HepG2 (cell line): ENCODE data around the gene PSG5. TPM values are rescaled to one million over a fixed set of nuclear protein-coding genes. Genes with fewer than 3 reads are reported as not detected.
"Not testable (repeated sequence)": the region's sequence is repeated elsewhere in the genome, so short reads cannot be mapped to it uniquely, and the experiment has no call there.

Experiments
- ATAC-seq: fragments of 200-7000 bp; cut with Tn5 transposase; 3 replicates; pipeline ENCODE4 v1.9.1; 2020; ENCODE audit warnings: mild to moderate bottlenecking, moderate library complexity
- BruUV-seq: library from RNA; stranded (reverse); fragments of 400-500 nt; replicated peaks from 2 replicates; lab custom pipeline; 2021; lab: Mats Ljungman, UMichigan
- CTCF ChIA-PET: fragments of 300-600 bp; formaldehyde crosslinking; extraction: SDS; loops from one replicate; lab custom pipeline; 2021; ENCODE audit warnings: low total read pairs, inconsistent platforms, low intra/inter-chr PET ratio; lab: Yijun Ruan, JAX
- POLR2A ChIA-PET: fragments of 350-600 bp; sonication (Branson Sonifier 250); formaldehyde crosslinking; loops from one replicate; lab custom pipeline; 2020; ENCODE audit warnings: antibody characterized with exemption, inconsistent platforms; lab: Yijun Ruan, JAX
- DNase-seq: peaks from one replicate; pipeline ENCODE4 v3.0.0-alpha.2; 2015; ENCODE audit warnings: low spot score
- FAIRE-seq: peaks from 3 replicates; lab custom pipeline; 2011; peaks lifted over from hg19 to GRCh38; lab: Jason Lieb, UNC
- H2AFZ ChIP-seq: one replicate; pipeline ENCODE4 v1.6.1; 2011; ENCODE audit warnings: low read length, inconsistent platforms
- H3K27ac ChIP-seq: fragments of 300-600 bp; 3 replicates; pipeline ENCODE4 v1.8.0; 2011; ENCODE audit warnings: mixed run types, mild to moderate bottlenecking, mixed read lengths, low read length, inconsistent platforms; ENCODE audit not compliant: insufficient read depth; ENCODE audit errors: extremely low read length
- H3K27me3 ChIP-seq, 2 experiments: fragments of 200-600 bp in 1 of 2; 2 replicates in 1 of 2; 3 replicates in 1 of 2; pipeline versions ENCODE4 v1.6.0 to v1.8.0; 2011; ENCODE audit warnings: low read length in 2 of 2, mild to moderate bottlenecking in 2 of 2, moderate library complexity in 2 of 2, inconsistent platforms in 1 of 2; ENCODE audit not compliant: insufficient read depth in 2 of 2, control insufficient read depth in 1 of 2
- H3K36me3 ChIP-seq, 2 experiments: fragments of 200-600 bp in 1 of 2; replicated peaks in 1 of 2; 2 replicates in 1 of 2; 3 replicates in 1 of 2; pipeline versions ENCODE4 v1.5.1 to v1.8.0; 2011; ENCODE audit warnings: low read length in 2 of 2, inconsistent platforms in 1 of 2; ENCODE audit not compliant: insufficient read depth in 2 of 2, control insufficient read depth in 1 of 2
- H3K4me1 ChIP-seq: 2 replicates; pipeline ENCODE4 v1.5.1; 2012; ENCODE audit warnings: low read length, inconsistent platforms; ENCODE audit not compliant: insufficient read depth
- H3K4me2 ChIP-seq: 2 replicates; pipeline ENCODE4 v1.6.0; 2011; ENCODE audit warnings: low read depth, low read length, inconsistent platforms
- H3K4me3 ChIP-seq, 3 experiments: fragments of 200-600 bp in 1 of 3; sonication (generic), shearing (Covaris generic) in 1 of 3; replicated peaks in 1 of 3; 2 replicates each; pipeline ENCODE4 v1.5.1; 2011 to 2016; ENCODE audit warnings: low read length in 3 of 3, inconsistent platforms in 2 of 3, low read depth in 2 of 3, mild to moderate bottlenecking in 2 of 3, control low read depth in 1 of 3, mixed read lengths in 1 of 3; ENCODE audit not compliant: insufficient read depth in 1 of 3
- H3K79me2 ChIP-seq: one replicate; pipeline ENCODE4 v1.6.1; 2011; ENCODE audit warnings: low read length, inconsistent platforms; ENCODE audit not compliant: insufficient read depth
- H3K9ac ChIP-seq: 2 replicates; pipeline ENCODE4 v1.6.0; 2011; ENCODE audit warnings: mild to moderate bottlenecking, low read depth, low read length, inconsistent platforms; ENCODE audit not compliant: insufficient read depth
- H3K9me3 ChIP-seq: 2 replicates; pipeline ENCODE4 v1.5.1; 2012; ENCODE audit warnings: mild to moderate bottlenecking, low read length
- H4K20me1 ChIP-seq: 2 replicates; pipeline ENCODE4 v1.6.0; 2011; ENCODE audit warnings: inconsistent platforms, mild to moderate bottlenecking, low read length, moderate library complexity; ENCODE audit not compliant: insufficient read depth
- CBX2 ChIP-seq, 2 experiments: fragments of 200-600 bp in 1 of 2; sonication (generic); formaldehyde crosslinking in 1 of 2; IDR thresholded peaks; 2 replicates each; pipeline versions ENCODE4 v1.7.0 to v1.8.1; 2018 to 2022; ENCODE audit warnings: low read depth in 2 of 2, low read length in 1 of 2, mild to moderate bottlenecking in 1 of 2, missing genetic modification reagents in 1 of 2
- KLF15 ChIP-seq: sonication (generic); formaldehyde crosslinking; IDR thresholded peaks from 2 replicates; pipeline ENCODE4 v1.8.1; 2023; ENCODE audit warnings: borderline replicate concordance, mild to moderate bottlenecking, inconsistent platforms, missing genetic modification reagents, mixed read lengths
- ZBTB7B ChIP-seq: sonication (generic); formaldehyde crosslinking; IDR thresholded peaks from 2 replicates; pipeline ENCODE4 v1.4.0; 2020; ENCODE audit warnings: missing genetic modification reagents
- WGBS: methylation state at CpG from one replicate; pipeline ENCODE4 v1.1.6; 2017; ENCODE audit warnings: low lambda C conversion rate; 5-methylcytosine and 5-hydroxymethylcytosine counted together
- in situ Hi-C: cut with HindIII; loops from 2 replicates; pipeline ENCODE4 v1.10.0; 2017; ENCODE audit warnings: low pct_unique_long_range_greater_than_20kb; ENCODE audit not compliant: extremely low pct_ligation_motif_present
- intact Hi-C: fragments of 100-400 bp; cut with micrococcal nuclease; formaldehyde crosslinking; loops from one replicate; pipeline ENCODE4 v1.10.0; 2022; ENCODE audit not compliant: unreplicated experiment
- polyA plus RNA-seq, 8 experiments: library from polyadenylated mRNA; depleted of rRNA in 3 of 8; stranded (reverse) in 7 of 8; unstranded in 1 of 8; fragments of >200 nt; fragmentation: Illumina TruSeq in 4 of 8; extraction: Trizol in 4 of 8; gene quantifications; 2 replicates each; pipeline versions ENCODE4 v1.2.1 to v1.2.3, GENCODE V29; 2011 to 2016; ENCODE audit warnings: low read depth in 4 of 8, missing spikeins in 1 of 8, mixed read lengths in 1 of 8; ENCODE audit not compliant: insufficient read depth in 1 of 8
- total RNA-seq, 5 experiments: library from RNA; depleted of rRNA; stranded (reverse); fragments of >200 nt; fragmentation: Illumina TruSeq; extraction: Trizol; gene quantifications; 2 replicates each; pipeline ENCODE4 v1.2.3, GENCODE V29; 2016; ENCODE audit warnings: low read depth in 1 of 5

PSG5 gene
- total and polyA plus RNA-seq, 2 of the 13 experiments (the other 11 are each of a cell fraction or from before 2014, with no cell fraction given): not detected

DNA sequence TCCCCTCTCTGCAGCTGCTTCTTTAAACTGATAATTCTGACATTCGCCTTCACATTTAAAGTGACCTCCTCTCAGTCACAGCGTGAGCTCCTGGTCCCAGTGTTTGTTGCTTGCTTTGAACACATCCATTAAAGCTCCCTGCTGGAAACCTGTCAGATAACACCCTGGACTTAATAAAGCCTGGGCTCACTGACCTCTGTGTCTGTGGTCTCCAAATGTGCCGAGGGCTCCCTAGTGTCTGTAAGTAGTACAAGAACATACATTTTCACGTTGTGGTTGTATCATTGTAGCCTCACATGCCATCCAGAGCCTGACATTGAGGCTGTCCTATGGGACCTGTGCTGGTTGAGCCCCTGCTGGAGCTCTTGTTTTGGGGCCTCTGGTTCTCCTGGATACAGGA is 21.7 kb upstream of the PSG5 start:
- no peaks in the 10 kb centered on the region for H4K20me1 ChIP-seq
- no TSS peak for BruUV-seq
- H3K9me3 ChIP-seq: no peaks in the 10 kb centered on the region
- no peak overlapping the region for H3K27ac ChIP-seq
- ATAC-seq: no peak
- no peaks in the 10 kb centered on the region for H3K79me2 ChIP-seq
- H2AFZ ChIP-seq: no peak overlapping the region
- CTCF ChIA-PET: no interaction called here
- FAIRE-seq: no peak
- no peak for TF ChIP-seq KLF15 (CRISPR knock-in tag)
- TF ChIP-seq ZBTB7B (CRISPR knock-in tag): no peak
- no peak for TF ChIP-seq CBX2 (IDR thresholded peaks at IDR 0.05; ENCODE audit: low read depth, low read length)
- TF ChIP-seq CBX2 (CRISPR knock-in tag; IDR thresholded peaks at IDR 0.05; ENCODE audit: low read depth): no peak
- no peak overlapping the region for H3K4me2 ChIP-seq
- no peaks in the 10 kb centered on the region for H3K4me1 ChIP-seq
- WGBS: 0% methylated on average over 2 of the region's 4 CpGs
- POLR2A ChIA-PET: no interaction called here
- intact Hi-C loops: no loop called here
- in situ Hi-C loops: no loop called here
- H3K4me3 ChIP-seq: no peak overlapping the region
- DNase-seq: no peak
- H3K9ac ChIP-seq: no peak overlapping the region
- no peaks in the 10 kb centered on the region for H3K36me3 ChIP-seq
- no peaks in the 10 kb centered on the region for H3K27me3 ChIP-seq

DNA sequence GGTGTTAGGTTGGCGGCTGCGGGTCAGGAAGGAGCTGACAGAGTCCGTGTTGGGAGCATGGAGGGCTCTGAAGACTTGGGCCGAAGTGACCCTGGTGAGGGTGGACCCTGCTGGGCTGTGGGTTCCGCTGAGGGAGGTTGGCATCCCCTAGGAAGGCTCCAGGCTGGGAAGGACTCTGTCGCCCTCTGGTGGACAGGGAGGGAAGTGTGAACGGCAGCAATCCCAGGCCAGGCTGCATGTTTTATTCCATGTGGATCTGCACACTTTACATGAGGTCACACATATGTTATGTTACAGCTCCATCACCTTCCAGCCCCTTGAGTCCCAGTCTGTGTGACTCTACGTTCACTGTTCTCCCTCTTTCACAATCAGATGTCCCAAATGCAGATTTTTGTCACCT is 20.8 kb upstream of the PSG5 start:
- BruUV-seq, FAIRE-seq: not testable (repeated sequence)

DNA sequence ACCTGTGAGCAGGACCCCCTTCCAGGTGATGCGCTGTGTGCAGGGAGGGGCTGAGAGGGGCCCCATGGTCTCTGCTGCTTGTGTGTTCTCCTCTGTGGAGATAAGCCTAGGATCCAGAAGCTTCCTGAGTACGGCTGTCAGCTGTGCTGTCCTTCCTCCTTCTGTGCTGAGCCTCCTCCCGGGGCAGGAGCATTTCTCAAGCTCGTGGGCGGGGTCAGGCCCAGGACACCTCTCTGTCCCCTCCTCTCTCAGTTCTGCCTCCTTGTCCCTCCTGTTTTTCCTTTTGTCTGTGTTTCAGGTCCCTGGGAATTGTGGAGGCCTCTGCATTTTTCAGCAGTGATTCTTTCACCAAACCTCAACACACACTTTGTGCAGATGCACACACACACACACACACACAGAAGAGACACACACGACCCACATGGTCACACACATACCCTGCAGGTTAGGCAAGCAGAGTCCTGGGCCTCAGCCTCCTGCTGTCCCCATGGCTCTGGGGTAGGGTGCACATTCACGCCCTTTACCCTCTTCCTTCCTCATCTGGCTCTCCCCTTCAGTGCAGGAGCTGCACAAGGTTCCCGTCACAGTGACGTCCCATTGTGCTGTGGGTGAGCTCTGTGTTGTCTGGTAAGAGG is 19.3 kb upstream of the PSG5 start, which contains the start of gene PSG4:
Gene PSG4, minus strand, starts transcription at position 168 of the 635 bp plus-strand sequence. Its CDS starts 102 bp downstream, at position 66.
- H2AFZ ChIP-seq, ATAC-seq, FAIRE-seq, in situ Hi-C loops, H3K4me3 ChIP-seq, CTCF ChIA-PET, intact Hi-C loops, BruUV-seq, H3K4me1 ChIP-seq, POLR2A ChIA-PET, H4K20me1 ChIP-seq, DNase-seq, H3K27ac ChIP-seq, H3K9ac ChIP-seq, H3K79me2 ChIP-seq, H3K4me2 ChIP-seq, H3K9me3 ChIP-seq, H3K27me3 ChIP-seq, H3K36me3 ChIP-seq: not testable (repeated sequence)
- WGBS: 10% methylated on average over 2 of the region's 9 CpGs

More for the DNA sequence above, 20.8 kb upstream of the PSG5 start:
- H3K4me1 ChIP-seq, H3K27ac ChIP-seq, H3K4me3 ChIP-seq, H3K9me3 ChIP-seq, H3K4me2 ChIP-seq, H3K9ac ChIP-seq, DNase-seq, H3K27me3 ChIP-seq, H3K79me2 ChIP-seq, intact Hi-C loops, in situ Hi-C loops, ATAC-seq, POLR2A ChIA-PET, CTCF ChIA-PET, H3K36me3 ChIP-seq, H2AFZ ChIP-seq, H4K20me1 ChIP-seq: not testable (repeated sequence)
- WGBS: 0% methylated on average over 1 of the region's 8 CpGs

DNA sequence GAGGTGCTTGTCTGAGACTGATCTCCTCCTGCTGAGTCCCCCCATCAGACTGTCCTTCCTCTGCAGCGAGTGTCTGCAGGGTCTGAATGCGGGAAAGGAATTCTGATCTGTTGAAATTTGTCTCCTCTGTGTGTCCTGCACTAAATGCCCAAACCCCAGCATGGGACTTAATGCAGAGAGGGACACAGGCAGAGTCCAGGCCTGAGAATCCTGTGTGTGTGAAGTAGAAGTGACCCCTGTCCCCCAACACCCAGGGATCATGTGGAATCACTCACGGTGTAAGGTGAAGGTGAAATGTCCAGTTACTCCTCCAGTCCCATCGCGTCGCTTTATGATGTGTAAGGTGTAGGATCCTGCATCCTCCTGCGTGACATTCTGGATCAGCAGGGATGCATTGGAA is 17.3 kb upstream of the PSG5 start:
- H3K36me3 ChIP-seq, DNase-seq, CTCF ChIA-PET, H3K4me2 ChIP-seq, H3K4me3 ChIP-seq, in situ Hi-C loops, H3K79me2 ChIP-seq, intact Hi-C loops, H2AFZ ChIP-seq, BruUV-seq, H3K4me1 ChIP-seq, H3K27ac ChIP-seq, ATAC-seq, FAIRE-seq, H3K9me3 ChIP-seq, H3K27me3 ChIP-seq, H3K9ac ChIP-seq, H4K20me1 ChIP-seq, POLR2A ChIA-PET: not testable (repeated sequence)
- WGBS: 0% methylated on average over 2 of the region's 7 CpGs
